GM18520 (cell line): ENCODE data around the gene CARD11.

Source experiments
- ATAC-seq: cut with Tn5 transposase; IDR thresholded peaks from one replicate; pipeline ENCODE4 v1.9.1; 2021; ENCODE audit not compliant: unreplicated experiment

CARD11 gene

GRCh38 chr7:2983586-2983985 lies 60.1 kb downstream of the CARD11 start:
- no peak for ATAC-seq

- ATAC-seq, result no peak
These were observed 60.8 kb downstream of the CARD11 start for GRCh38 chr7:2982831-2983230.

GRCh38 chr7:2982401-2982800 lies 61.3 kb downstream of the CARD11 start:
- no peak for ATAC-seq

GRCh38 chr7:2981103-2981480 lies 62.6 kb downstream of the CARD11 start:
- no peak for ATAC-seq

- no peak for ATAC-seq
These were observed 63.1 kb downstream of the CARD11 start for GRCh38 chr7:2980401-2981102.

- no peak for ATAC-seq
These were observed 63.7 kb downstream of the CARD11 start for GRCh38 chr7:2979951-2980350.

- ATAC-seq, result peak; percentile 32
These were observed 64.5 kb downstream of the CARD11 start for GRCh38 chr7:2979201-2979631.

- ATAC-seq, result peak; percentile 71
These were observed 65.3 kb downstream of the CARD11 start for GRCh38 chr7:2978408-2978807.

- no peak for ATAC-seq
These were observed 67.8 kb downstream of the CARD11 start for GRCh38 chr7:2975821-2976371.

GRCh38 chr7:2974093-2974819 lies 69.4 kb downstream of the CARD11 start:
- no peak for ATAC-seq

- ATAC-seq, result no peak
These were observed 70.9 kb downstream of the CARD11 start for GRCh38 chr7:2972835-2973161.

- peak; percentile 60 for ATAC-seq
These were observed 71.5 kb downstream of the CARD11 start for GRCh38 chr7:2971914-2972834.

- no peak for ATAC-seq
These were observed 72.8 kb downstream of the CARD11 start for GRCh38 chr7:2970861-2971260.

- no peak for ATAC-seq
These were observed 73.4 kb downstream of the CARD11 start for GRCh38 chr7:2970307-2970664.

GRCh38 chr7:2969398-2970306 lies 74.0 kb downstream of the CARD11 start:
- ATAC-seq, result no peak

- ATAC-seq, result no peak
These were observed 74.9 kb downstream of the CARD11 start for GRCh38 chr7:2968616-2969397.

GRCh38 chr7:2968176-2968575 lies 75.5 kb downstream of the CARD11 start:
- no peak for ATAC-seq

GRCh38 chr7:2967705-2968104 lies 76.0 kb downstream of the CARD11 start:
- no peak for ATAC-seq

GRCh38 chr7:2967253-2967652 lies 76.4 kb downstream of the CARD11 start:
- ATAC-seq, result no peak
